ENCODE results near the gene ARHGEF1.

DNA sequence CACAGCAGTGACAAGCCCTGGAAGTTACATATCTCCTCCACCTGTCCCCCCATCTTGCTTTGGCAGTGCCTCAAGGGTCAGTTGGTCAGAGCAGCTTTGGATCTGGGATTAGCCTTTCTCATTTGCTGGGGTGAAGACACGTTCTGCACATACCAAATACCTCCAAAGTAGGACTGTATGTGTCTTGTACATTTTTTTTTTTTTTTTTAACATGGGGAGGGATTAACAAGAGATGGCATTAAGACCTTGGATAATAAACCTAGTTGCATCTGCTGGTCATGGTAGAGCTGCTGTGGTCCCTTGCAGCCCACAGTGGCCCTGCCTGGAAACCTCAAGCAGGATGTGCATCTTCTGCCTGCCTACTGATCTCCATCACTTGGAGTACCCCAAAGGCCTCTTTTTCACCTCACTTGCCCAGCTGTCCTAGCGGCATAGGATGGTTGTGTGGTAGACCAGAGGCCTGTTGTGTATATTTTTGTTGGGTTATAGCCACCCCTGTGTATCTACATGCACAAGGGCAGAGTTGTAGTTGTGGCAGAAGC, 20.5 kb upstream of the ARHGEF1 start:
- TF ChIP-seq CTCF (IDR thresholded peaks at IDR 0.05 in 4 of 5, conservative IDR thresholded peaks at IDR 0.05 in 1 of 5) (no peak), POLR2A (IDR thresholded peaks at IDR 0.05) (no peak)
